CD8-positive, alpha-beta memory T cell (primary cell): Measurements from ENCODE around the gene WDR45. TPM values are rescaled to one million over a fixed set of nuclear protein-coding genes. Genes with fewer than 3 reads are reported as not detected.

Experiments used
- polyA plus RNA-seq: library from polyadenylated mRNA; unstranded; fragments of 300-500 nt; fragmentation: Illumina TruSeq; gene quantifications from one replicate; pipeline ENCODE4 v1.2.3, GENCODE V29; 2021
- total RNA-seq, 2 experiments: library from RNA; stranded (reverse); gene quantifications; one replicate each; pipeline ENCODE4 v1.2.3, GENCODE V29; 2021

Gene WDR45
- total and polyA plus RNA-seq, 3 experiments from 2014 or later, result 41.4 to 56.9 (median 46.2) TPM

Other genes with a start within 250 kb of the WDR45 start
- gene PCSK1N, start 244.3 kb downstream of the WDR45 start, total RNA-seq, result 1 to 10 TPM; 2.3 to 3.2 TPM
- gene PCSK1N, start 244.3 kb downstream of the WDR45 start, polyA plus RNA-seq, result 11.1 TPM
- 10 to 100 TPM; 87.5 to 93.6 TPM for gene TIMM17B, start 182.1 kb downstream of the WDR45 start, total RNA-seq
- gene TIMM17B, start 182.1 kb downstream of the WDR45 start, polyA plus RNA-seq, result 68.5 TPM
- 100 to 1,000 TPM; 101 to 106 TPM for gene PQBP1, start 182.0 kb downstream of the WDR45 start, total RNA-seq
- 83.5 TPM for gene PQBP1, start 182.0 kb downstream of the WDR45 start, polyA plus RNA-seq
- gene SLC35A2, start 168.2 kb downstream of the WDR45 start, total RNA-seq, result 10 to 100 TPM; 27.1 to 27.2 TPM
- 13.2 TPM for gene SLC35A2, start 168.2 kb downstream of the WDR45 start, polyA plus RNA-seq
- 100 to 1,000 TPM; 269 to 273 TPM for gene PIM2, start 160.9 kb downstream of the WDR45 start, total RNA-seq
- 212 TPM for gene PIM2, start 160.9 kb downstream of the WDR45 start, polyA plus RNA-seq
- 10 to 100 TPM; 67.3 to 69.1 TPM for gene OTUD5, start 122.3 kb downstream of the WDR45 start, total RNA-seq
- 47.5 TPM for gene OTUD5, start 122.3 kb downstream of the WDR45 start, polyA plus RNA-seq
- 1 to 10 TPM in 1 of 2 experiments, under 1 TPM in 1; 0.72 to 1.1 TPM for gene KCND1, start 108.0 kb downstream of the WDR45 start, total RNA-seq
- 0.06 TPM for gene KCND1, start 108.0 kb downstream of the WDR45 start, polyA plus RNA-seq
- 10 to 100 TPM; 56.8 to 57.7 TPM for gene GRIPAP1, start 77.6 kb downstream of the WDR45 start, total RNA-seq
- gene GRIPAP1, start 77.6 kb downstream of the WDR45 start, polyA plus RNA-seq, result 21.2 TPM
- 10 to 100 TPM; 32.4 to 35.4 TPM for gene TFE3, start 36.5 kb downstream of the WDR45 start, total RNA-seq
- gene TFE3, start 36.5 kb downstream of the WDR45 start, polyA plus RNA-seq, result 7.7 TPM
- gene CCDC120, start 20.9 kb downstream of the WDR45 start, total RNA-seq, result 1 to 10 TPM; 5.1 to 5.4 TPM
- gene CCDC120, start 20.9 kb downstream of the WDR45 start, polyA plus RNA-seq, result 1.5 TPM
- 10 to 100 TPM; 13.1 to 14.5 TPM for gene PRAF2, start 5.9 kb downstream of the WDR45 start, total RNA-seq
- 62.6 TPM for gene PRAF2, start 5.9 kb downstream of the WDR45 start, polyA plus RNA-seq
- 10 to 100 TPM; 20.4 to 23.3 TPM for gene GPKOW, start 43.8 kb upstream of the WDR45 start, total RNA-seq
- 31.8 TPM for gene GPKOW, start 43.8 kb upstream of the WDR45 start, polyA plus RNA-seq
- 1 to 10 TPM; 1.4 TPM for gene MAGIX, start 82.9 kb upstream of the WDR45 start, total RNA-seq
- gene MAGIX, start 82.9 kb upstream of the WDR45 start, polyA plus RNA-seq, result 0.25 TPM
- 10 to 100 TPM; 95.2 to 98.1 TPM for gene PLP2, start 92.0 kb upstream of the WDR45 start, total RNA-seq
- gene PLP2, start 92.0 kb upstream of the WDR45 start, polyA plus RNA-seq, result 160 TPM
- 10 to 100 TPM; 13.3 to 13.5 TPM for gene PRICKLE3, start 106.5 kb upstream of the WDR45 start, total RNA-seq
- 3.0 TPM for gene PRICKLE3, start 106.5 kb upstream of the WDR45 start, polyA plus RNA-seq
- 1 to 10 TPM; 1.9 to 2.5 TPM for gene SYP, start 120.3 kb upstream of the WDR45 start, total RNA-seq
- 0.25 TPM for gene SYP, start 120.3 kb upstream of the WDR45 start, polyA plus RNA-seq
- under 1 TPM; 0.24 to 0.61 TPM for gene CACNA1F, start 153.5 kb upstream of the WDR45 start, total RNA-seq
- not detected for gene CACNA1F, start 153.5 kb upstream of the WDR45 start, polyA plus RNA-seq
- gene CCDC22, start 155.6 kb upstream of the WDR45 start, total RNA-seq, result 10 to 100 TPM; 22.7 to 24.8 TPM
- gene CCDC22, start 155.6 kb upstream of the WDR45 start, polyA plus RNA-seq, result 30.7 TPM
- gene FOXP3, start 184.8 kb upstream of the WDR45 start, total RNA-seq, result 10 to 100 TPM; 10.5 to 11.2 TPM
- gene FOXP3, start 184.8 kb upstream of the WDR45 start, polyA plus RNA-seq, result 1.6 TPM
- gene PPP1R3F, start 189.9 kb upstream of the WDR45 start, total RNA-seq, result 1 to 10 TPM; 4.5 to 6.0 TPM
- 8.1 TPM for gene PPP1R3F, start 189.9 kb upstream of the WDR45 start, polyA plus RNA-seq
- gene GAGE10, start 223.8 kb upstream of the WDR45 start, total RNA-seq, result not detected
- not detected for gene GAGE10, start 223.8 kb upstream of the WDR45 start, polyA plus RNA-seq
- gene GAGE12J, start 242.2 kb upstream of the WDR45 start, total RNA-seq, result not detected
- not detected for gene GAGE12J, start 242.2 kb upstream of the WDR45 start, polyA plus RNA-seq